LHCN-M2 (cell line): Measurements from ENCODE around the gene TSC2. TPM values are rescaled to one million over a fixed set of nuclear protein-coding genes. Genes with fewer than 3 reads are reported as not detected.
"Not testable (repeated sequence)": the region's sequence is repeated elsewhere in the genome, so short reads cannot be mapped to it uniquely, and the experiment has no call there.

Experiments used
- DNase-seq: peaks from one replicate; pipeline ENCODE4 v3.0.0-alpha.2; 2012; ENCODE audit warnings: low read depth
- total RNA-seq: library from RNA; depleted of rRNA; stranded (reverse); fragments of >200 nt; gene quantifications from 2 replicates; pipeline ENCODE4 v1.2.3, GENCODE V29; 2014

The TSC2 gene
- total RNA-seq, 1 experiment from 2014 or later: 52.2 TPM

DNA sequence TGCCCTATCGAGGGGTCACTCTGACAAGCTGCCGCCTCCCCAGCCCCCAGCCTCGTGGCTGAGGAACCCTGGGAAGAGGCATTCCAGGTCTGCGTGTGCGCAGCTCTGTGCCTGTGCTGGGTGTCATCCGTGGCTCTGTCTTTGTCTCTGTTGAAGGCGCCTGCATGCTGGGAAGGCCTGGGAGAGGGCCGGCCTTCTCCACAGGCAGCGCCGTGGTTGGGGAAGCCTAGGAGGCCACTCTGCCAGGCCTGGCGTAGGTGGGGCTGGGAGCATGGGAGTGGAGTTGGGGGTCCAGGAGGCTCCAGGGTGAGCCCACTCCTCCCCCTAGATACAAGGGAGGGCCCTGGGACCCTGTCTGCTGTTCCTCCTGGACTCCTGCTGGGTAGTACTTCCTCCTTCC lies 17.7 kb upstream of the TSC2 start:
- DNase-seq: no peak

DNA sequence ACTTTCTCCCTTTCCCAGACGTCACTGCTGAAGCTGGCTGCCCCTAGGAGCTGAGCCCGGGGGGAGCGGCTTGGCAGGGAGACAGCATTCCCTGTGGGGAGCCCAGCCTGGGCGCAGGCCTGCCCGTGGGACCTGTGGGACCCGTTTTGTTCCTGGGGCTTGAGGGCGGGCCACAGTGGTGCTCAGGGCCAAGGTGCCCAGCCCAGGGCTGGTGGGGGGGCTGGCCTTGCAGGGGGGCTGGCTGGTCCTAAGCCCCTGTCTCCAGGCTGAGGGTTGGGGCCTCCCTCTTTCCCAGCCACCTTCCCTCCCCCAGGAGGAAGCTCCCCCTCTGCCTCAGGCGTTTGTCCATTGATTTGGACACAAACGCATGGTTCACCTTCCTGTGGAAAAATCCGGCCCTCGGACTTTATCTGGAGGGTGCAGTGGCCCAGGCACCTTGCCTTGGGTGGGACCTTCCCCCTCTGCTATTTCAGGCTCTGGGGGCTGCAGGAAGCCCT lies 16.7 kb upstream of the TSC2 start:
- DNase-seq: no peak

DNA sequence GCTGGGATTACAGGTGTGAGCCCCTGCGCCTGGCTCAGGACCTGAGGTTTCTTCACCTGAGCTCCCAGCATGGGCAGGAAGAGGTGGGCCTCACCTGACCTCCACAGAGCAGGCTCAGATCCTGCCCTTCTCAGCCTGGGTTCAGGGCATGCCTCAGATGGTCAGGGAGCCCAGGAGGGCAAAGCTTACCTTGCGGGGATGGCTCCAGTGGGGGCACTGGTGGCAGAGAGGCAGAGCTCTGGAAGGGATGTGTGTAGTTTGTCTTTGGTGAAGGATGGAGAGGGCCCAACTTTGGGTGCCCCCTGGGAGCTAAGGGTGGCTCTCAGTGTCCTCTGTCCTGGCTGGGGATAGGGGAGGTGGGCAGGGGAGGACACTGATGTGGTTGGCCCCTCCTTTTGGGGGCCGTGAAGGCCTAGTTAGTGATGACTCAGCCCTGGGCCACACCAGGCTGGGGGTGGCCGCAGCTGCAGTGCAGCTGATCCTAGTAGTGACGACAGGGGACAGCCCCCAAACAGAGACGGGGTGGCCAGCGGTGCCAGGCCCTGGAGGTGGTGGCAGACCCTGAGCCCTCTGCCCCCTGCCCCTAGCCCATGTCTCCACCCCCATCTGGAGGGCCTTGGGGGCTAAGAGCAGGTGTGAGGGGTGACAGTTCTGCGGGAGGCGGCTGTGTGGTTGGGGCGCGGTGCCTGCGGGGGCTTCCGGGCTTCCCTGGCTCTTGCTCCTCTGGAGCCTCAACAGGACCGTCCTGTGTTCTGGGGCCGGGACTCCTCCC lies 15.3 kb upstream of the TSC2 start:
- DNase-seq: no peak

DNA sequence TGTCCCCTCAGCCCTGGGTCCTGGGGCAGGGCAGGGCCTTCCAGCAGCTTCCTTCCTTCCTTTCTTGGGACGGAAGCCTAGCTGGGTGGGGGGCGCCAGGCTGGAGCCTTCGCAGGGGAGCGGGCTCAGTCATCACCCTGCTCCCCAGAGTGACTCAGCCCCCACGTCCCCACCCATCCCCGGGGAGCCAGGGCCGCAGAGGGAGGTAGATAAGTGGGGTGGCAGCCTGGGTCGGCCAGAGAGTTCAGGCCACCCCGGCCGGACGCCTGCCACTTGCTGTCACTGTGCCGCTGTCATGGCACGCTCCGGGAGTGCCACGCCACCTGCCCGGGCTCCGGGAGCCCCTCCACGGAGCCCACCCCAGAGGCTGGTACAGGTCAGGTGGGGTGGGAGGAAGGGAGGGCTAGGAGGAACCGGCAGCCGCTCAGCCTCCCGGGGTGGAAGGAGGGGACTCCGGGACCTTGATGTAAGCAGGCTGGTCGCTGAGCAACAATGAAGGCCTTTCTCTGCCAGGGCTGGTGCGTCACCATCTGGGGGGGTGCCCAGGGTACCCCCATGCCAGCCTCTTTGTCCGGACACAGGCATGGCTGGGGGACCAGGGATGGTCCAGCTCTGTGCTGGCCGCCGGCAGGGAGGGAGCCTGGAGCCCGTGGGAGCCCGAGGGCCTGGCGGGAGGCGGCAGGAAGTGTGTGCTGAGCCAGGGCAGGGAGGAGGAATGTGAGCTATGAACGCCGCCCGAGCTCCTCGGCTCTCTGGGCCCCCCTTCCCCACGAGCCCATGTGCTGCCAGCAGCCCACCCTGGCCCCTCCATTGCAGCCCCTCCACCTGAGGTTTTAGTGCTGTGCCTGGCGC lies 14.5 kb upstream of the TSC2 start:
- peak; percentile 31 for DNase-seq

DNA sequence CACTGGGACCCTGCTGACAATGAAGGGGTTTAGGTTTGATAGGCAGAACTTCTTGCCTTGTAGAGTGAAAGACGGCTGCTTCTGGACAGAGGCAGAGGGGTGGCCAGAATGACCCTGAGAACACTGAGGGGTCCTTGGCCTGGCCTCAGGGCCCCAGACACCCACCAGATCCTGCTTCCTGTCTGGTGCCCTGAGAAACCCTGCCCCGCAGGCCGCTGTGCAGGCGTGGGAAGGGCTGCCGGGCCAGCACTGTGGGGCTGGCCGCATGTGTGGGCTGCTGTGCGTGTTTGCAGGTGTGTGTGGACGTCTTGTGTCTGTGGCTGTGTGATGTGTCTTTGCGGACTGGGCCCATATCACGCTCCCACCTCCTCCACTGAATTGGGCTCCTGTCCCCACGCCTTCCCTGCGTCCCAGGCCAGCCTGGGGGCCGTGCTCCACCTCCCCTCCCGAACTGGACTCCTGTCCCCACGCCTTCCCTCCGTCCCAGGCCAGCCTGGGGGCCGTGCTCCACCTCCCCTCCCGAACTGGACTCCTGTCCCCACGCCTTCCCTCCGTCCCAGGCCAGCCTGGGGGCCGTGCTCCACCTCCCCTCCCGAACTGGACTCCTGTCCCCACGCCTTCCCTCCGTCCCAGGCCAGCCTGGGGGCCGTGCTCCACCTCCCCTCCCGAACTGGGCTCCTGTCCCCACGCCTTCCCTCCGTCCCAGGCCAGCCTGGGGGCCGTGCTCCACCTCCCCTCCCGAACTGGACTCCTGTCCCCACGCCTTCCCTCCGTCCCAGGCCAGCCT lies 13.7 kb upstream of the TSC2 start:
- DNase-seq: not testable (repeated sequence)

DNA sequence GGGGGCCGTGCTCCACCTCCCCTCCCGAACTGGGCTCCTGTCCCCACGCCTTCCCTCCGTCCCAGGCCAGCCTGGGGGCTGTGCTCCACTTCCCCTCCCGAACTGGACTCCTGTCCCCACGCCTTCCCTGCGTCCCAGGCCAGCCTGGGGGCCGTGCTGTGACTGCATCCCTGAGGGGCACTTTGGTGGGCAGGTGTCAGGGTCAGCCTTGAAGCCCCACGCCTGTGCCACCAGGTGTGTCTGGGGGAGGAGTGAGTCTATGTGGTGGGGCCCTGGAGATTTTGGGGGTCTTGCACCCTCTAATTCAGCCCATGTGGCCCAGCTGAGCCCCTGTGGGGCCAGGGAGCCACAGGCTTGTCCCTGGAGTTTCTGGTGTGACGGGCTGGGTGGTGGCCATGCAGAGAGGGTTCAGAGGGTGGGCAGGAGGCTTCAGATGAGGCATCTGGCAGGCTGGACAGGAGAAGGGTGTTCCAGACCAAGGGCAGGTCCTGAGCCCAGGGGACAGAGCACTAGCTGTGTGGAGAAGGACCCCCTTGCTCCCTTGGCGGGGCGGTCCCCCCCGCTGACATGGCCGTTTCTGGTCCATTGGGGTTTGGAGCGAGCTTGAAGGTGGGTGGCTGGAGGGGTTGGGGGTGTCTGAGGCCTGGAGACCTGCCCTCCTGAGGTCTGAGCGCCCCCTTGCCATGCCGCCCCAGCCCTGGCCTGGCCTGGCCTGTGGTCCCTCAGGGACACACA lies 12.9 kb upstream of the TSC2 start:
- DNase-seq: no peak

DNA sequence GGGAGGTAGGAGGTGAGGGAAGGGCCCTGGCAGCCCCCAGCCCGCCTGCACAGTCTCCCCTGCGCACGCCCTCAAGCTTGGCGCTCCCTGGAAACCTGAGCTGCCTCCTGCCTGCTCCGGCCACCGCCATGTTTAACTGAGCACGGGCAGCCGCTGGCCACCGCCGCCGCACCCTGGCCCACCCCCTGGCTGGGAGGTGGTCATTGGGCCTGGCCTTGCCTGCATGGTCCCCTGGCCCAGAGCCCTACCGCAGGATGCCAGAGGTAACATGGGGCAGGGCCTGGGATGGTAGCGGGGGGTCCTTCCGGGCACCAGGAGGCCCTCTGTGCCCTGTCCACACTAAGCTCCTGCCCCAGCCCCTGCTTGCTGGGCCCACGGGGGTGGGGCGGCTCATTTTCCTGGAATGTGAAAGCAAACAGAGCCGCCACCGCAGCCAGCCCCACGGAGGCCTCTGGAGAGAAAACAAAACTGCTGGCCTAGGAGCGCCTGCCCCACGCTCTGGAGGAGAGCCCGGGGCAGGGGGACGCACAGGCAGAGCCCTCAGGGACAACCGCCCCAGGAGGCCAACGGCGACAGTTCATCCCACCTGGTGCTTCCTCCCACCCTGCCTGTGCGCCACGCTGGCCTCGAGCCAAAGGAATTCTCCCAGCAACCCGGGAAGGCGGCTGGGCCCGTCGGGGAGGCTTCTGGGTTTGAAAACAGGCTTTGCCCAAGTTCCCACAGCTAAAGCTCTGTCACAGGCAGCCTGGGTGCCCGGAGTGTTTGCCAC lies 12.2 kb upstream of the TSC2 start:
- peak; percentile 74 for DNase-seq

DNA sequence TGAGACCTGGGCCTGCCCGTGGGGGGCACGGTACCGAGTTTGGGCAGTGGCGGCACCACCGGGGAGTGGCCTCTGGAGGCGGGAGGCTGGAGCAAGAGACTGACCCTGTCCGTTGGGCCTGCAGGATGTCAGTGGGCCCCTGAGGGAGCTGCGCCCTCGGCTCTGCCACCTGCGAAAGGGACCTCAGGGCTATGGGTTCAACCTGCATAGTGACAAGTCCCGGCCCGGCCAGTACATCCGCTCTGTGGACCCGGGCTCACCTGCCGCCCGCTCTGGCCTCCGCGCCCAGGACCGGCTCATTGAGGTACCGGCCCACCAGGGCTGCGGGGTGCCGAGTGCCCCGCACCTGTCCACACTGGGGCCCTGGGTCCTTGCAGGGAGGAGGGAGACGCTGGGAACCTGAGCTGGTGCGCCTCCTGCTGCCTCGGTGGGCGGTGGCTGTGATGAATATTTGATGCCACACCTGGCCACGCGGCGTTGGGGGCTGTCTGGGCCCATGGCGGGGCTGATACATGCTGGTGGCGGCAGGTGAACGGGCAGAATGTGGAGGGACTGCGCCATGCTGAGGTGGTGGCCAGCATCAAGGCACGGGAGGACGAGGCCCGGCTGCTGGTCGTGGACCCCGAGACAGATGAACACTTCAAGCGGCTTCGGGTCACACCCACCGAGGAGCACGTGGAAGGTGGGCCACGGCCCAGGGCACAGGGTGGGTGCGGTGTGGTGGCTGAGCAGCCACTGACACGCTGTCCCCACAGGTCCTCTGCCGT lies 11.4 kb upstream of the TSC2 start:
- no peak for DNase-seq

DNA sequence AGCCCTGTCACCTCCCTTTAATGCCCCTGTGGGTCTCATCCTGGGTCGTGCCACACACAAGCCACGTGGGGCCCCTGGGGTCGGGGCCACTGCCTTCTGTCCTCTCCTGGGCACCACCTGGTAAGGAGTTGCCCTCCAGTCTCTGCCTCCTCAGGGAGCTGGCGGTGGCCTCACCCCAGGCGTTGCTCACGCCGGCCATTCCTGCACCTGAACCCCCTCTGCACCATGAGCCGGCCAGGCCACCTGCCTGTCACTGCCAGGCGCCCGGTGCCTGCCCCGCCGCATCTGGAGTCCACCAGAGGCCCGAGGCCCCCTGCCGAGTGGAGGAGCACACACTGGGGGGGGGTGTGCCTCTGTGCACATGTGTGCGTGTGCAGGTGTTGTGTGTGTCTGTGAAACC lies 10.7 kb upstream of the TSC2 start:
- DNase-seq: no peak

DNA sequence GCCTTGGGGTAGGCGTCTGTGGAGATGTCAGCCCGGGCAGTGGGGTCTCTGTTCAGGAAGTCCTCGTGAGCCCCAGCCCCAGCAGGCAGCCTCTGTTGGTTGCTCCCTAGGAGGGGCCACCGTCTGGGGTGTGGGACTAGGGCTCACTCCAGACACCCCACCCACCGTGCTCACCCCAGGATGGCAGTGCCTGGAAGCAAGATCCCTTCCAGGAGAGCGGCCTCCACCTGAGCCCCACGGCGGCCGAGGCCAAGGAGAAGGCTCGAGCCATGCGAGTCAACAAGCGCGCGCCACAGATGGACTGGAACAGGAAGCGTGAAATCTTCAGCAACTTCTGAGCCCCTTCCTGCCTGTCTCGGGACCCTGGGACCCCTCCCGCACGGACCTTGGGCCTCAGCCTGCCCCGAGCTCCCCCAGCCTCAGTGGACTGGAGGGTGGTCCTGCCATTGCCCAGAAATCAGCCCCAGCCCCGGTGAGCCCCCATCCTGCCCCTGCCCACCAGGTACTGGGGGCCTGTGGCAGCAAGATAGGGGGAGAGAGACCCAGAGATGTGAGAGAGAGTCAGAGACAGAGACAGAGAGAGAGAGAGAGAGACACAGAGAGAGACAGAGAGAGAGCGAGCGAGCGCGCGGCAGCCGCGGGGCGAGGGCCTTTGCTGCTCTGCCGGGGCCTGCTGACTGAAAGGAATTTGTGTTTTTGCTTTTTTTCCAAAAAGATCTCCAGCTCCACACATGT lies 10.0 kb upstream of the TSC2 start:
- no peak for DNase-seq

DNA sequence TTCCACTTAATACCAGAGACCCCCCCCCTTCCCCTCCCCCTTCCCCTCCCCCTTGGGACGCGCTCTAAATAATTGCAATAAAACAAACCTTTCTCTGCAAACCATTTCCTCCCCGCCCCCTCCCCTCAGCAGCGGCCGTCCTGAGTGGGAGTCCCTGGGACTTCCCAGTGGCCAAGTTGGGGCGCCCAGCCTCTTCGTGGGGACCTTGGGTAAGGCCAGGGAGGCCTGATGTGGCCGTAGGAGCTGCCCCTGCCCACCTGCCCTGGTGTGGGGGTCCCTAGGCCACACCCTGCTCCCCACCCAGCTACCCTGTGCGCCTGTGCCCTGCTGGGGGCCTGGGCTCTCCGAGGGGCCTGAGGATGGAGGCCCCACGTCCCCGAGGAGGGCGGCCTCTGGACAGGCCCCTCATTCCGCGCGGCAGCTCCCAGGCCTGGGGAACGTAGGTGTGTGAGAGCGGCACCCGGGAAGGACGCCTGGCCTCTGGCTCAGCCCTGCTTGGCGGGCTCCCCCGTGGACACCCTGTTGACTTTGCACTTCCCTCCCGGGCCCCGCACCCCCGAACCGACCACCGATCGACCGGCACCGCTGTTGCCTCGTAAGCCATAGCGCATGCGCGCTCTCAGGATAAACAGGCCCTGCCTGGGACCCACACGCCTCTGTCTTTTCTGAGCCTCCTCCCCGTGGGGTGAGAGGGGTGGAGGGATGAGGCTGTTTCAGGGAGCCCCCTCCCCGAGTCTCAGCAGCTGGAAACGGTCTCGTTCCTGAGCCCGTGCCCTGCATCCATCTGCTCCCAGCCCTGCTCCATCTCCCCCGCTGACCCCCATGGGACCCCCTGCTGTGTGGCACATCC lies 9.2 kb upstream of the TSC2 start:
- DNase-seq: no peak

DNA sequence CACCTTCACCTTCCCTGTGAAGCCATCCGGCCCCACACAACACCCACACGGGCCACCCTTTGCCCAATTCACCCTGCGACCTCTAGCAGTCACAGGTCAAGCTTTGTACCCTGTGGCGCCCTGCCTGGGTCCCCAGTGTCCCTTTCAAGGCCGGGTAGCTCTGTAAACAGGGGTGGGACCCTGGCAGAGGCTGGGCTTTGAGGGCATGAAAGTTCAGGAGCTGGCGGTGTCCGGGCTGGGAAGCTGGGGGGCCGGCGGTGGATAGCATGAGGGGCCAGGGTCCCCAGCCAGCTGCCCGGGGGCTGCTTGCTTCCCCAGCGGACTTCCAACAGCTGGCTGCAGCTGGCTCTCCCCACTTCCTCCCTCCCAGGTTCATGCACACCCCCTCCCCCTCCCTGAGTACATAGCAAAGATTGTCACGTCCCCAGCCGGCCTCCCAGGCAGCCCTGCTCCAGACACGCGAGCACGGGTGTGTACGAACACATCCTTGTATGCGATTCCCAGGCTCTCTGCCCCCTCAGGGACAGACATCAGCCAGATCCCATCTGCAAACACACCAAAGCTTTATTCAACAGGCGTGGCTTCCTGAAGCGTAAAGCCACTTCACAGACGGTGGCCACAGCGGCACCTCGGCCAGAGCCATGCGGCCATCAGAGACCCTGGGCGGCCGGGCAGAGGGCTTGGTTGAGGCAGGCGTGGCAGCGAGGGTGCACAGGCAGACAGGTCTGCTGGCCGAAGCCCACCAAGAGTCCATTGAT lies 8.3 kb upstream of the TSC2 start:
- DNase-seq: peak; percentile 63

DNA sequence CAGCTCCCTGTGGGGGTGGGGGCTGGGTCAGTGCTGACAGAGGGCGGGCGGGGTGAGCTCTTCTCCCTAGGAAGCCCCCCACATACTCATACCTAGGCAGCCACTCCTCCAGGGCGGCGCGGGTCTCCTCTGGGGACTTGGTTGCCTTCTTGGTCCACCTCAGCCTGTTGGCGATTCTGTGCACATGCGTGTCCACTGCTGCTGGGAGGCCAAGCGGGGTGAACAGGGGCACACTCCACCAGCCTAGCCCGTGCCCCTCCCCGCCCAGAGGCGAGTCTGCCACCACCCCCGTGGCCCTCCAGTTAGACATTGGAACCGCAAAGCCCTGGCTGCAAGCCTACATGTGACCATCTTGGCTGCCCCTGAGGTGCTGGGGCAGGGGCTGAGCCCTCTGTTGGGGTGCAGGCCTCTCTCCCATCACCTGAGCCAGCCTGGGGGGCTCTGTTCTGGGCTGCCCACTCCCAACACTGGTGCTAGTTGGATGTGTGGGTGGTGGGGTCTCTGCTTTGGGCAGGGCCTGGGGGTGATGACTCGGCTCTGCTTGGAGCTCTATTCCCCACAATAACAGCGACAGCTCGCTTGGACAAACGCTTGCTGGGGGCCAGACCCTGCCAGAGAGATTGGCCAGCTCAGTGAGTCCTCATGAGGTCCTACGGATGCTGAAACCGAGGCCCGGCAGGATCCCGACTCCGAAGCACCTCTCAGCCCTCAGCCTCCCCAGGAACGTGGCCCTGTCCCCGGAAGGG lies 7.6 kb upstream of the TSC2 start:
- no peak for DNase-seq

DNA sequence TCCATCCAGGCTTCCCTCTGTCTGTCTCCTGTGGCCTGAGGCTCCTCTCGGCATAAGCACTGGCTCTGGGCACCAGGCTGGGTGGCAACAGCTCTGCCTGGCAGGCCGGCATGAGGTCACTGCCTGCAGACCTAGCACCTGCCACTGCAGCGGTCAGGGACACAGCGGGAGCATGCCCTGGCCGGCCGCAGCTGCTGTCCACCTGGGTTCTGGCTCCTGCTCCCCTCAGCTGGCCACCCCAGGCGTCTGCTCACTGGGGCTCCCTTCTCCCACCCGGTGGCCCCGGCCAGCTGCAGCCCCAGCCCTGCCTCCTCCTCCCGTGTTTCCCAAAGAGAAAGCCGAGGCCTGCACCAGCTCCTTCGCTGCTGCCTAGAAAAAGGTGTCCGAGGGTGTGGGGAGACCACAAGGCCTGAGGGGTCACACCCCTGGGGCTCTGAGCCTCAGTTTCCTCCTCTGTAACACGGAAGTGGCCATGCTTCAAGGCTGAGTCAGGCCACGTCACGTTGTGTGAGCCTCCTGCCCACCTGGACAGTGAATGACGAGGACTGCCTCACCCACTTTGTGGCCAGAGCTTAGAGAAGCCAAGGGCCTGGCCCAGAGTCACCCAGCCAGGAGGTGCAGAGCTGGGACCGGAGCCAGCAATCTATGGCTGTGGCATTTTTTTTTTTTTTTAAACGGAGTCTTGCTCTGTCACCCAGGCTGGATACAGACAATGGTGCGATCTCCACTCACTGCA lies 6.8 kb upstream of the TSC2 start:
- peak; percentile 74 for DNase-seq

DNA sequence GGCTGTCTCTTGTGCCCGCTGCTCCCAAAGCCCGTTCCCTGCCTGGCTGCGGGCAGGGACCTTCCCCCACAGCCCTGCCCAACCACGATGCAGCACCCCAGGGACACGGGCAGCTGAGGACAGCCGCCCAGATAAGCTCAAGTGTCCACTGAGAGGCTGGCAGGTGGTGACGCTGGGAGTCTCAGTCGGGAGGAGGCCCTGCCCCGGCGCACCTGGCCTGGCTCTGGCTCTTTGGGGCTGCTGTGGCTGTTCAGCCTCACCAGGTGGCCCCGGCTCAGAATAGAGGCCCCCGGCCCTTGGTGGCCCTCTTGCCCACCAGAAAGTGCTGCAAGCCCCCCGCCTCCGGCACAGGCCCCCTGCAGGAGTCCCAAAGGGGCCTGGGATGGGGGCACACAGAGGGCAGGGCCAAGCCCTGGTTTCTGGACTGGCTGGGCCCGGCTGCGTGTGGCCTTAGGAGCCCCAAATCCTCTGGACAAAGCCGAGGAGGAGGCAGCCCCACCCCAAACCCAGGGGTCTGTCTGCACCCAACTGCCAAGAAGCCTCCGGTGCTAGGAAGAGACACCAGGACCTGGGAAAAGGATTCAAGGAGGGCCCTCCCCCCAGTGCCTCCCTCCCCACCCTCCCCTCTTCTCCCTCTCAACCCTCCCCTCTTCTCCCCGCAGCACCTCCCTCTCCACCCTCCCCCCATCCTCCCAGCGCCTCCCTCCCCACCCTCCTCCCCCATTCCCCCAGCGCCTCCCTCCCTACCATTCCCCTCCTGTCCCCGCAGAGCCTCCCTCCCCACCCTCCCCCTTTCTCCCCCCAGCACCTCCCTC lies 5.4 kb upstream of the TSC2 start:
- DNase-seq: no peak
